Right lung (tissue), 5 donors: ENCODE measurements around the gene ECHS1. TPM values are rescaled to one million over a fixed set of nuclear protein-coding genes. Genes with fewer than 3 reads are reported as not detected.
"Not testable (repeated sequence)": the region's sequence is repeated elsewhere in the genome, so short reads cannot be mapped to it uniquely, and the experiment has no call there.

Source experiments
- DNase-seq, 2 donors: peaks; one replicate each; pipeline ENCODE4 v3.0.0-alpha.2; 2013
- polyA plus RNA-seq, 5 donors: library from polyadenylated mRNA; unstranded; fragments of 120-200 nt; gene quantifications; one replicate each; pipeline versions ENCODE4 v1.2.1 to v1.2.3, GENCODE V29; 2013; ENCODE audit warnings: inconsistent platforms in 1 of 5, low replicate concordance in 1 of 5; ENCODE audit not compliant: insufficient read length in 5 of 5, insufficient read depth in 1 of 5

The ECHS1 gene
- polyA plus RNA-seq, 5 donors = 66.9 to 92.0 (median 73.4) TPM

DNA sequence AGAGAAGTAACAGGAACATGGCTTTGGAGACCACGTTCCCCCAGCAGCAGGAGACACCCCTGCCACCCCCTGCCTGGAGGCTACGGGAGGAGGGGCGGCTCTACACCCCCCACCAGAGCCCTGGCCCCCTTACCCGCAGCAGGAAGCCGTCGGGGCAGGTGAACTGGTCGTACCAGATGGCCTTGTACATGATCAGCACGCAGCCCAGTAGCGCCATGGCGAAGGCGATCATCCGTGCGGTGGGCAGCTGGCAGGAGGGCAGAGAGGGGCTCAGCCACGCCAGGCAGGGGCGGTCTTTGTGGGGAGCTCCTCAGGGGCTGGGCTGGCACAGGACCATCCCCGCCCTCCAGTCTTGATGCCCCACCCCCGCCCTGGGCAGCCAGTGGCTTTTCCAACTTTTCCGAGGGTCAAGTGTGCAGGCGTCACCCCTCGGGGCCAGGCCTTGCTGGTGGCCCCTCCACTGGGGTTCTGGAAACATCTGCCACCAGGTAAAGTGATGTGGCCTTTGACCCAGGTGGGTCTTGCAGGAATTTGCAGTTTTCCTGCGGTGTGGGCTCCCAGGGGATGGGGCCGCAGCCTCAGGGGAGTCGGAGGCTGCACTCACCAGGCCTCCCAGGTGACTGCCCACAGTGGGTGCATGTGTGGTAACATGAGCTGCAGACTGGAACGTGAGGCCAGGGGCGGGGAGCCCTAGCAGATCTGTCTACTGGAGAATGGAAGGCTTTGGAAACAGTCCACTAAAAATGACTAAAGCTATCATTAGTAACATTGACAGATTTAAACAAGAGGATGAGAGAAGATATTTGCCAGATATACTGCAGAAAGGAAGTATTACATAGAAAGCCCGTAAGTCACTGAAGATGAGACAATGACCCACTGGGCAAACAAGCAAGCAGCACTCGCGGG, 46.2 kb downstream of the ECHS1 start:
- no peak for DNase-seq

DNA sequence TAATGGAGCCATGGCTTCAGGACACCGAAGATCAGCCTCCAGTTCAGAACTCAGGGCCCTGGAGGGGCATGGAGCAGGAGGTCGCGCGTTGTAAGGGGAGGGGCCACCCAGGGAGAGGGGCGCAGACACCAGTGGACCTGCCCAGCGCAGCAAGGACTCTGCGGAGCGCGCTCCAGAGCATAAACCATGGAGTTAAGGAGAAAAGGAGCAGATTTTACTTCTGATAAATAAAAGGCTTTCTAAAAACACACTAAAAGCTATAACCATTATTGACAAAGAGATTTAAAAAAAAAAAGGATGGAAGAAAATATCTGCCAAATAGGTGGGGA, 47.0 kb downstream of the ECHS1 start:
- no peak for DNase-seq

DNA sequence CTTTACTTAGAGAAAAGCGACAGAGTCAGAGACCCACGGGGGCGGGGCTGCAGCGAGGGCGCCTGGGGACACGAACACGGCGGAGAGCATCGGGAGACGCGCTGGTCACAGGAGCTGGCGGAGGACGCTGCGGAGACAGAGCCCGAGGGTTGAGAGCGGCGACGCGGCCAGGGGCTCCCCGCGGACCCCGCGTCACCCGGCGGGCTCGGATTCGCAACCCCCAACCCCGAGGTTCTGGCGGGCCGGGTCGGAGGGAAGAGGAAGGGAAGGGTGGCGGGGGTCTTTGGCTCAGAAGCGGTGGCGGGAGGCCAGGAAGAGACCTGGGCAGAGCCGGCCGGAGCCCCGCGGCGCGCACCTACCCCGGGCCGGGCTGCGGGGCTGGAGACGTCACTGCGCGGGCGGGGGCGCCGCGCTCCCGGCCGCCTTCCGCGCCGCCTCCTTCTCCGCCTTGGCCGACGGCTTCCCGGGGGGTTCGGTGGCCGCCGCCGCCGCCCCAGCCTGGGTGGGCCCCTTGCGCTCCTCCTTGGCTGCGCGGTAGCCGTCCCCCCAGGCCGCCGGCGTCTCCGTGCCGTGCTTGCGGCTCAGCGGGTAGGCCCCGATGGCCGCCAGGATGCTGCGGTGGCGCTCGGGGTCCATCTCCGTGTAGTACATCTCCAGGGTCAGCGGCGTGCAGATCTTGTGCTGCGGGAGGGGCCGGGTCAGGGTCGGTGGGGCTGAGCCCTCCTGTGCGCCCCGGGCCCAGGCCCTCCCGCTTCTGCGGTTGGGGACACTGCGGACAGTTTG, 47.5 kb downstream of the ECHS1 start:
- no peak for DNase-seq

DNA sequence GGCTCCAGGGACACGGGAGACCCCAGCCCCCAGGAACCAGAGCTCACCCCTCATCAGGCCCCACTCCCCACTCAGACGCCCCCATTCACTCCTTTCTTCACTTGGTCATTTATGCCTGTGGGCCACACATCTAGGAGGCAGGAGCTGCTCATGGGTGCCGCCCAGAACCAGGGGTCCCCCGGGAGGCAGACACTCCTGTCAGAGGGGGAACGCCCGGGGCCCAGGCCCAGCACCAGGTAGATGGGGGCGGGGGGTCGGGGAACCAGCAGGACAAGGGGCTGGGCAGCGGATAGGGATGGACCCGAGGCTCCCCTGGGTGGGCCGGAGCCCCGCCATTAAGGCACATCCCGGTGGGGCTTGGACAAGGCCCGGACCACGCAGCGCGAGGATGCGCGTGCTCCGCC, 48.3 kb downstream of the ECHS1 start:
- DNase-seq = no peak

DNA sequence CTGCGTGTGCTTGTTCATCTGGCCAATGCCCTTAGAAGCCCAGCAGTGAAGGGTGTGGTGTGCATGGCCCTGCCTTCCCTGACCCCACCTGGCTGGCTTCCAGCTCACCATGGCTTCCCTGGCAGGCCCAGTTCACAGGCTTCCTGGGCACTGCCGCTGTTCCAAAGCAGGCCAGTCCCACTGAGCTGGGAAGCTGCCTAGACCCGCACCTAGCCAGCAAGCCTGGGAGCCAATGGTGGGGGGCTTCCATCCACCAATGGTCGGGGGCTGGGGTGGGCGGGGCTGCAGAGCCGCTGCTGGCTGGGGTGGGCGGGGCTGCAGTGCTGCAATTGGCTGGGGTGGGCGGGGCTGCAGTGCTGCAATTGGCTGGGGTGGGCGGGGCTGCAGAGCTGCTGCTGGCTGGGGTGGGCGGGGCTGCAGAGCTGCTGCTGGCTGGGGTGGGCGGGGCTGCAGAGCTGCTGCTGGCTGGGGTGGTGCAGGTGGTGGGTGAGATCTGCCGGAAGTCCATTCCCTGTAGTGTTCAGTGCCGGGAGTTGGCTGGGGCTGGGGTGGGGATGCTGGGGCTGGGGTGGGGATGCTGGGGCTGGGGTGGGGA, 48.9 kb downstream of the ECHS1 start:
- DNase-seq = no peak

DNA sequence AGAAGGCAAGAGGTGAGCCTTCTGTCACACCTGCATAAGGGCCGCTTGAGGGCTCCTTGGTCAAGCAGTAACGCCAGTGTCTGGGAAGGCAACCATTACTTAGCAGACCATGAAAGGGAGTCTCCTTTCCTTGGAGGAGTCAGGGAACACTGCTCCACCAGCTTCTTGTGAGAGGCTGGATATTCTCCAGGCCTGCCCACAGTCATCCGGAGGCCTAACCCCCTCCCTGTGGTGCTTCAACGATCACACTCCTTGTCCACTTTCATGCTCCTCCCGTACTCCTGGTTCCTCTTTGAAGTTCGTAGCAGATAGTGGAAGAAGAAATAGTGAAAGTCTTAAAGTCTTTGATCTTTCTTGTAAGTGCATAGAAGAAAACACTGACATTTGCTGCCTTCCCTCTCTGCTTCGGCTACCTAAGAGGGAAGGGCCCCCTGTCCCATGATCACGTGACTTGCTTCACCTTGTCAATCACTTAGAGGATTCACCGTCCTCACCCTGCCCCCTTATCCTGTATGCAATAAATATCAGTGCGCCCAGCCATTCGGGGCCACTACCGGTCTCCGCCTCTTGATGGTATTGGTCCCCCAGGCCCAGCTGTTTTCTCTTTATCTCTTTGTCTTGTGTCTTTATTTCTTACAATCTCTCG, 51.0 kb downstream of the ECHS1 start:
- not testable (repeated sequence) for DNase-seq

DNA sequence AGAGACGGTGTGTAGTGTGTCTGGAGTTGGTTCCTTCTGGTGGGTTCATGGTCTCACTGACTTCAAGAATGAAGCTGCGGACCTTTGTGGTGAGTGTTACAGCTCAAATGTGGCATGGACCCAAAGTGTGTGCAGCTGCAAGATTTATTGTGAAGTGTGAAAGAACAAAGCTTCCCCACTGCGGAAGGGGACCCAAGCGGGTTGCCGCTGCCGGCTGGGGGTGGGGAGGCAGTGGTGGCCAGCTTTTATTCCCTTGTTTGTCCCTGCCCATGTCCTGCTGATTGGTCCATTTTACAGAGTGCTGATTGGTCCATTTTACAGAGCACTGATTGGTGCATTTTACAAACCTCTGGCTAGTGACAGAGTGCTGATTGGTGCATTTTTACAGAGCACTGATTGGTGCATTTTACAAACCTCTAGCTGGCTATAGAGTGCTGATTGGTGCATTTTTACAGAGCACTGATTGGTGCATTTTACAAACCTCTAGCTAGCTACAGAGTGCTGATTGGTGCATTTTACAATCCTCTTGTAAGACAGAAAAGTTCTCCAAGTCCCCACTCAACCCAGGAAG, 52.2 kb downstream of the ECHS1 start:
- DNase-seq = not testable (repeated sequence)

DNA sequence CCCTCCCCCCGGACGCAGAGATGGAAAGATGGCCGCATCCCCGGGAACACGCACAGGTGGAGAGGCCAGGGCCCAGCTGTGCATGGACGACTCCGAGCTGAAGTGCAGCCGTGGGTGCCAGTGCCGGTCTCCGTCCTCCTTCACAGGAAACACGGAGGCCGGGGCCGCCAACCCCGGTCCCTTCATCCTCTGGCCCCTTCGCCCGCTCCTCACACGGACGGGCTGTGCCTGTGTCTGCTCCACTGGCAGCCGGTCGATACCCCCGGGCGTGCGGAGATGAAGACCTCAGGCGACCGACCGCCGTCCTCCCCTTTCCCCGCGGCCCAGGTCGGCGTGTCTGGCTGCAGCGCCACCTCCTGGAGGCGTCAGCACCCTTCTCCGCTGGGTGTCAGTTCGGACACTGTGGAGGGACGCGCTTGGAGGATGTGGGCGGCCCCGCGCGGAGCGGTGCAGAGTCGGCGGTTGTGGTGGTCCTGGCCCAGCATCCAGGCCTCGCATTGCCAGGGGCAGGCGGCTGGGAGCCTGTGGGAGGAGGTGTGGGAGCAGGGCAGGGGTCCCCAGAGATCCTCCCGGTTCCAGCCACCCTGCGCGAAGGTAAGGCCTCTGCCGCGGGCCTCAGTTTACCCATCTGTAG, 54.5 kb downstream of the ECHS1 start:
- no peak for DNase-seq

DNA sequence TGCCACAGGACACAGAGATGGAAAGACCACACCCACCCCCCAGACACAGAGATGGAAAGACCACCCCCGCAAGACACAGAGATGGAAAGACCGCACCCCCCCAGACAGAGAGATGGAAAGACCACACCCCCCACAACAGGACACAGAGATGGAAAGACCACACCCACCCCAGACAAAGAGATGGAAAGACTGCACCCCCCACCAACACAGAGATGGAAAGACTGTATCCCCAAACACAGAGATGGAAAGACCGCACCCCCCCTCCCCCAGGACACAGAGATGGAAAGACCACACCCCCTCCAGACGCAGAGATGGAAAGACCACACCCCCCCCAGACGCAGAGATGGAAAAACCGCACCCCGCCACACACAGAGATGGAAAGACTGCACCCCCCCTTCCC, 56.4 kb downstream of the ECHS1 start:
- no peak for DNase-seq

DNA sequence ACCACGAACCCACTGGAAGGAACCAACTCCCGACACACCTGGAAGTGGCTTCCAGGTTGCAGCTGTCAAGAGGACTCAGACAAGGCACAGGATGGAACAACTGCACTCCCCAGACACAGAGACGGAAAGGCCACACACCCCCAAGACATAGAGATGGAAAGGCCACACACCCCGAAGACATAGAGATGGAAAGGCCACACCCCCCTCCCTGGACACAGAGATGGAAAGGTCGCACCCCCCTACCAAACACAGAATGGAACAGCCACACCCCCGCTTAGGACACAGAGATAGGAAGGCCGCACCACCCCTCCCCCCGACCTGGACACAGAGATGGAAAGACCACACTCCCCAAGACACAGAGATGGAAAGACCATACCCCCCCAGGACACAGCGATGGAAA, 56.9 kb downstream of the ECHS1 start:
- DNase-seq = no peak

DNA sequence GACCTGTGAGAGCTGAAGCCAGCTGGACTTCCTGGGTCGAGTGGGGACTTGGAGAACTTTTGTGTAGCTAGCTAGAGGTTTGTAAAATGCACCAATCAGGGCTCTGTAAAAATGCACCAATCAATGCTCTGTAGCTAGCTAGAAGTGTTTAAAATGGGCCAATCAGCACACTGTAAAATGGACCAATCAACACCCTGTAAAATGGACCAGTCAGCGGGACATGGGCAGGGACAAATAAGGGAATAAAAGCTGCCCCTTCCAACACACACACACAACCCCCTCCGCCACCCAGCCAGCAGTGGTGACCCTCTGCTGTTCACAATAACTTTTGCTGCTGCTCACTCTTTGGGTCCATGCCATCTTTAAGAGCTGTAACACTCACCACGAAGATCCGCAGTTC, 57.3 kb downstream of the ECHS1 start:
- no peak for DNase-seq

DNA sequence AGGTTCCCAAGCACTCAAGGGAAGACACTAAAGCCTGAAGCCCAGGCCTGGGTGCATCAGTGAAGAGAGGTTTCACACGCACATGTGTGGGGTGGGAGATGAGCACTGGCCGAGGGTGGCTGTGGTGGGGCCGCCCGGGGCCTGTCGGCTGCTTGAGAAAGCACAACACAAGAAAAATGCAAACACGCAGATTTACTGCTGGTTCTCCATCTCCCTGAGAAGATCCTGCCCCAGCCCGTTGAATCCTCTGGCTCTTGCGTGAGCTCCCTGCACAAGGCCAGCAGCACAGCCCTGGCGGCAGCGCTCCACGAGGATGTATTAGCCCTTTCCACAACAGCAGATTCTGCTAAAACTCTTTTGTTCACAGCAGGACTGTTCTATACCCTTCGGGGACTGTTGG, 58.2 kb downstream of the ECHS1 start:
- DNase-seq = no peak

DNA sequence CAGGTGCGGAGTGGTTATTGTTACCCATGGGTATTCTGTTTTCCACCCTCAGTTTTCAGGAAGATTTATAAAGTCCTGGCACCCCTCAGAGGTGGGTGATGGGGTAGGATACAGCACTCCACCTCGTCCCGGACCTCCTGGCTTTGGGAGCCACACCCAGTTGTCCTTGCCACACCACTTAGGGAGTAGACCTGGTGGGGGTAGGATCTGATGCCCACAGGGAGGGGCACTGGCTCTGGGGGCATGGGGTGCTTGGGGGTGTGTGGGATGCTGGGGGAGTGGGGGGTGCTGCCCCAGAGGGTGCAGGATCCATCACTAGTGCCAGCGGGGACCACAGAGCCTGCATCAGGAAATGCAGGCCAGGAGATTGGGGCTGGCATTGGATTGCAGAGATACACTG, 60.0 kb downstream of the ECHS1 start:
- no peak for DNase-seq

DNA sequence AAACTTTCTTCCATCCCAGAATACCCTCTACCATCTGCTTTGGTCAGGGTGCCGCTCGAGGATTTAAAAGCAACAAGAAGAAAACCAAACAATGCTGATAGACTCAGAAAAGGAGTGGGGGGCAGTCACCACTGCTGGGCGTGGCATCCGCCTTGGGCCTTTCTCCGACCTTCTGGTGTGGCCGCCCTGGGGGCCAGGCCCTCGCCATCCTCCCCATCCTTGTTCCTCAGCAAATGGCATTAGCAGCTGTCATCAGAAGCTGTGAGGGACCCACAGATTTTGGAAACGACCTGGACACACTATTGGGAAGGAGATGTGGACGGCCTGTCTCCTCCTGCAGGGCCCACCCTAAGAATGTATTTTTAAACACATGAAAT, 60.4 kb downstream of the ECHS1 start:
- DNase-seq = no peak

Other genes with a start within 250 kb of the ECHS1 start
- 1 to 10 TPM; 2.5 to 4.9 (median 4.3) TPM for gene KNDC1, start 213.1 kb downstream of the ECHS1 start, polyA plus RNA-seq
- gene UTF1, start 143.1 kb downstream of the ECHS1 start, polyA plus RNA-seq = under 1 TPM in 1 of 5 donors, not detected in 4; 0.09 TPM
- gene VENTX, start 135.5 kb downstream of the ECHS1 start, polyA plus RNA-seq = under 1 TPM; 0.09 to 0.32 (median 0.21) TPM
- gene ADAM8, start 96.5 kb downstream of the ECHS1 start, polyA plus RNA-seq = 1 to 10 TPM; 2.0 to 4.4 (median 2.6) TPM
- 10 to 100 TPM; 45.4 to 60.0 (median 54.9) TPM for gene TUBGCP2, start 64.5 kb downstream of the ECHS1 start, polyA plus RNA-seq
- 10 to 100 TPM; 39.1 to 55.9 (median 41.4) TPM for gene ZNF511, start 64.4 kb downstream of the ECHS1 start, polyA plus RNA-seq
- gene CALY, start 36.5 kb downstream of the ECHS1 start, polyA plus RNA-seq = under 1 TPM in 3 of 5 donors, not detected in 2; 0.29 to 0.31 (median 0.31) TPM
- under 1 TPM in 4 of 5 donors, not detected in 1; 0.29 to 0.74 (median 0.61) TPM for gene PRAP1, start 26.0 kb downstream of the ECHS1 start, polyA plus RNA-seq
- gene FUOM, start 15.3 kb downstream of the ECHS1 start, polyA plus RNA-seq = 10 to 100 TPM in 2 of 5 donors, 1 to 10 TPM in 3; 6.7 to 13.9 (median 8.1) TPM
- gene PAOX, start 5.9 kb upstream of the ECHS1 start, polyA plus RNA-seq = 1 to 10 TPM; 3.7 to 8.5 (median 5.7) TPM
- 10 to 100 TPM; 51.1 to 71.4 (median 62.9) TPM for gene MTG1, start 20.8 kb upstream of the ECHS1 start, polyA plus RNA-seq
- 1 to 10 TPM; 2.6 to 6.6 (median 3.1) TPM for gene SPRN, start 51.3 kb upstream of the ECHS1 start, polyA plus RNA-seq
- gene SCART1, start 80.6 kb upstream of the ECHS1 start, polyA plus RNA-seq = 1 to 10 TPM; 1.3 to 3.5 (median 2.3) TPM
- 1 to 10 TPM; 1.3 to 2.2 (median 2.0) TPM for gene CYP2E1, start 154.0 kb upstream of the ECHS1 start, polyA plus RNA-seq
- under 1 TPM in 4 of 5 donors, not detected in 1; 0.09 to 0.28 (median 0.20) TPM for gene SYCE1, start 192.2 kb upstream of the ECHS1 start, polyA plus RNA-seq